Liver (tissue), 9 donors: ENCODE results near the gene PCSK1. TPM values are rescaled to one million over a fixed set of nuclear protein-coding genes. Genes with fewer than 3 reads are reported as not detected.

ENCODE experiments used
- DNase-seq: peaks from one replicate; pipeline ENCODE4 v3.0.0-alpha.2; 2017; ENCODE audit warnings: low spot score
- H3K27ac ChIP-seq, 2 donors: one replicate each; pipeline ENCODE4 v1.7.0; 2013; ENCODE audit warnings: inconsistent platforms in 2 of 2, low read length in 2 of 2, control low read depth in 1 of 2, low read depth in 1 of 2, mild to moderate bottlenecking in 1 of 2
- H3K27me3 ChIP-seq, 4 donors: one replicate each; pipeline versions ENCODE4 v1.6.1 to v1.7.0; 2013; ENCODE audit warnings: low read length in 3 of 4, inconsistent platforms in 1 of 4, mild to moderate bottlenecking in 1 of 4, moderate library complexity in 1 of 4; ENCODE audit not compliant: control insufficient read depth in 4 of 4, insufficient read depth in 4 of 4
- H3K36me3 ChIP-seq, 4 donors: one replicate each; pipeline versions ENCODE4 v1.6.1 to v1.7.0; 2013; ENCODE audit warnings: low read length in 3 of 4, mild to moderate bottlenecking in 3 of 4, low read depth in 1 of 4, moderate library complexity in 1 of 4; ENCODE audit not compliant: control insufficient read depth in 4 of 4, insufficient read depth in 3 of 4
- H3K4me1 ChIP-seq, 4 donors: one replicate each; pipeline versions ENCODE4 v1.6.1 to v1.7.0; 2013; ENCODE audit warnings: low read length in 3 of 4, mild to moderate bottlenecking in 3 of 4, moderate library complexity in 1 of 4; ENCODE audit not compliant: control insufficient read depth in 4 of 4, insufficient read depth in 4 of 4
- H3K4me3 ChIP-seq, 3 donors: one replicate each; pipeline versions ENCODE4 v1.6.1 to v1.7.0; 2013; ENCODE audit warnings: low read length in 3 of 3, control low read depth in 1 of 3, low read depth in 1 of 3, mild to moderate bottlenecking in 1 of 3
- H3K9ac ChIP-seq, 2 donors: one replicate each; pipeline ENCODE4 v1.7.0; 2013; ENCODE audit warnings: low read length in 2 of 2, mild to moderate bottlenecking in 2 of 2, moderate library complexity in 2 of 2, control low read depth in 1 of 2, low read depth in 1 of 2
- H3K9me3 ChIP-seq, 4 donors: one replicate each; pipeline versions ENCODE4 v1.6.1 to v1.7.0; 2013; ENCODE audit warnings: low read length in 3 of 4; ENCODE audit not compliant: control insufficient read depth in 4 of 4
- ATF3 ChIP-seq: IDR thresholded peaks from 2 replicates; pipeline ENCODE4 v1.6.1; 2016; ENCODE audit warnings: antibody characterized with exemption
- CTCF ChIP-seq: fragments of 150-350 bp; IDR thresholded peaks from 2 replicates; pipeline ENCODE4 v1.5.1; 2017; ENCODE audit warnings: improper control_type of control experiment, low read depth, low read length; ENCODE audit not compliant: missing input control
- EGR1 ChIP-seq, 2 donors: IDR thresholded peaks; 2 replicates each; pipeline ENCODE4 v1.6.1; 2016 to 2018; ENCODE audit warnings: antibody characterized with exemption in 2 of 2, low read depth in 2 of 2
- FOXA1 ChIP-seq: IDR thresholded peaks from 2 replicates; pipeline ENCODE4 v1.6.1; 2016; ENCODE audit warnings: antibody characterized with exemption
- FOXA2 ChIP-seq: IDR thresholded peaks from 2 replicates; pipeline ENCODE4 v1.6.1; 2016; ENCODE audit warnings: antibody characterized with exemption
- GABPA ChIP-seq, 2 donors: IDR thresholded peaks in 1 of 2; conservative IDR thresholded peaks in 1 of 2; 2 replicates each; pipeline ENCODE4 v1.6.1; 2016; ENCODE audit warnings: antibody characterized with exemption in 2 of 2, mild to moderate bottlenecking in 1 of 2, moderate library complexity in 1 of 2
- JUND ChIP-seq, 2 donors: IDR thresholded peaks; 2 replicates each; pipeline ENCODE4 v1.6.1; 2016; ENCODE audit warnings: antibody characterized with exemption in 2 of 2
- MAX ChIP-seq: IDR thresholded peaks from 2 replicates; pipeline ENCODE4 v1.6.1; 2016; ENCODE audit warnings: antibody characterized with exemption
- NR2F2 ChIP-seq: IDR thresholded peaks from 2 replicates; pipeline ENCODE4 v1.6.1; 2016; ENCODE audit warnings: antibody characterized with exemption
- RAD21 ChIP-seq, 2 donors: IDR thresholded peaks; 2 replicates each; pipeline ENCODE4 v1.6.1; 2016; ENCODE audit warnings: antibody characterized with exemption in 2 of 2, mild to moderate bottlenecking in 2 of 2
- REST ChIP-seq: IDR thresholded peaks from 2 replicates; pipeline ENCODE4 v1.6.1; 2016; ENCODE audit warnings: antibody characterized with exemption, mild to moderate bottlenecking
- RXRA ChIP-seq, 2 donors: IDR thresholded peaks; 2 replicates each; pipeline ENCODE4 v1.6.1; 2017 to 2018; ENCODE audit warnings: antibody characterized with exemption in 2 of 2, mild to moderate bottlenecking in 1 of 2
- TAF1 ChIP-seq: conservative IDR thresholded peaks from 2 replicates; pipeline ENCODE4 v1.6.1; 2016; ENCODE audit warnings: antibody characterized with exemption, mild to moderate bottlenecking
- YY1 ChIP-seq: IDR thresholded peaks from 2 replicates; pipeline ENCODE4 v1.6.1; 2016; ENCODE audit warnings: antibody characterized with exemption, mild to moderate bottlenecking
- ZBTB33 ChIP-seq: IDR thresholded peaks from 2 replicates; pipeline ENCODE4 v1.6.1; 2016; ENCODE audit warnings: antibody characterized with exemption
- WGBS: extraction: QIAGEN DNeasy Blood & Tissue Kit; methylation state at CpG from one replicate; pipeline ENCODE4 v1.1.7; 2013; 5-methylcytosine and 5-hydroxymethylcytosine counted together
- polyA plus RNA-seq, 2 donors: library from polyadenylated mRNA; stranded (reverse) in 1 of 2; unstranded in 1 of 2; fragments of 200-250 nt in 1 of 2; fragments of >200 nt in 1 of 2; fragmentation: Nextera tagmentation in 1 of 2; extraction: Ambion mirVana in 1 of 2; gene quantifications; one replicate each; pipeline versions ENCODE4 v1.2.1 to v1.2.3, GENCODE V29; 2013 to 2015
- total RNA-seq, 2 donors: library from RNA; depleted of rRNA; stranded (reverse); fragments of >200 nt; gene quantifications; one replicate each; pipeline ENCODE4 v1.2.3, GENCODE V29; 2014
- donor health status: healthy.
- donor health status: healthy.
- donor health status: healthy.
- donor health status: healthy.
- donor health status: healthy.

PCSK1 gene
- total and polyA plus RNA-seq, 4 donors, result 0.01 to 0.09 (median 0.08) TPM

GRCh38 chr5:96408841-96409538 lies 24.1 kb downstream of the PCSK1 start:
- no peaks in the 10 kb centered on the region for H3K4me1 ChIP-seq
- H3K27ac ChIP-seq, result no peak overlapping the region
- 91% methylated on average over 13 of the region's 13 CpGs for WGBS
- no peaks in the 10 kb centered on the region for H3K36me3 ChIP-seq
- no peaks in the 10 kb centered on the region for H3K9me3 ChIP-seq
- H3K4me3 ChIP-seq, result no peak overlapping the region
- no peak overlapping the region for H3K9ac ChIP-seq
- H3K27me3 ChIP-seq, result no peaks in the 10 kb centered on the region
- TF ChIP-seq JUND (IDR thresholded peaks at IDR 0.05), result no peak
- no peak for TF ChIP-seq EGR1 (IDR thresholded peaks at IDR 0.05; ENCODE audit: low read depth in 2 of 2)
- no peak for TF ChIP-seq FOXA2
- no peak for TF ChIP-seq MAX
- TF ChIP-seq ZBTB33, result no peak
- no peak for TF ChIP-seq YY1
- no peak for TF ChIP-seq FOXA1
- no peak for TF ChIP-seq RXRA (IDR thresholded peaks at IDR 0.05)
- TF ChIP-seq REST, result no peak
- TF ChIP-seq RAD21 (IDR thresholded peaks at IDR 0.05), result no peak
- no peak for TF ChIP-seq GABPA (IDR thresholded peaks at IDR 0.05 in 1 of 2, conservative IDR thresholded peaks at IDR 0.05 in 1 of 2)
- no peak for TF ChIP-seq TAF1
- TF ChIP-seq NR2F2, result no peak
- no peak for TF ChIP-seq CTCF
- DNase-seq, result no peak

GRCh38 chr5:96408210-96408777 lies 24.8 kb downstream of the PCSK1 start:
- Histone ChIP-seq H3K9ac (no peak overlapping the region), H3K4me3 (no peak overlapping the region), H3K9me3 (no peaks in the 10 kb centered on the region), H3K27me3 (no peaks in the 10 kb centered on the region), H3K27ac (no peak overlapping the region), H3K4me1 (no peaks in the 10 kb centered on the region), H3K36me3 (no peaks in the 10 kb centered on the region)
- DNase-seq, result no peak
- 85% methylated on average over 13 of the region's 13 CpGs for WGBS
- no peak for TF ChIP-seq FOXA2
- no peak for TF ChIP-seq ATF3
- TF ChIP-seq MAX, result no peak
